ENCODE measurements around the gene RBM34.

- TF ChIP-seq CTBP1 (IDR thresholded peaks at IDR 0.05; ENCODE audit: borderline replicate concordance) (no peak), HDGF (IDR thresholded peaks at IDR 0.05; ENCODE audit: borderline replicate concordance) (no peak), TARDBP (IDR thresholded peaks at IDR 0.05) (no peak), ZNF384 (IDR thresholded peaks at IDR 0.05) (no peak), FOXM1 (IDR thresholded peaks at IDR 0.05; ENCODE audit: borderline replicate concordance) (no peak), BHLHE40 (IDR thresholded peaks at IDR 0.05; ENCODE audit: borderline replicate concordance) (no peak), LEF1 (IDR thresholded peaks at IDR 0.05; ENCODE audit: borderline replicate concordance) (no peak)
Observed at GRCh38 chr1:235168375-235168774, 7.3 kb upstream of the RBM34 start.
